GM10266 (cell line): ENCODE results near the gene KCTD4.

Experiments used
- DNase-seq: peaks from one replicate; pipeline ENCODE4 v3.0.0; 2012; ENCODE audit errors: extremely low spot score
- CTCF ChIP-seq: IDR thresholded peaks from 2 replicates; pipeline ENCODE4 v1.5.1; 2012; ENCODE audit warnings: mild to moderate bottlenecking, low read depth; ENCODE audit not compliant: control insufficient read depth, insufficient read depth; ENCODE audit errors: missing control alignments

Gene KCTD4

DNA sequence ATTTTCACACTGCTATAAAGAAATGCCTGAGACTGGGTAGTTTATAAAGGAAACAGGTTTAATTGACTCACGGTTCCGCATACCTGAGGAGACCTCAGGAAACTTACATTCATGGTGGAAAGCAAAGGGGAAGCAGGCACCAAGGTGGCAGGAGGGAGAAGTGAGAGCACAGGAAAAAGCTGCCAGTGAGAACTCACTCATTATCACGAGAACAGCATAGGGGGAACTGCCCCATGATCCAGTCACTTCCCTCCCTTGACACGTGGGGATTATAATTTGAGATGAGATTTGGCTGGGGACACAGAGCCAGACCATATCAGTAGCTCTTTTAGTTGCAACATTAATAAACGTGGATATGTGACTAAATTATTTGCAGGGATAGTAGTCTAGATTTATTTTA is 4.3 kb upstream of the KCTD4 start:
- TF ChIP-seq CTCF: no peak
- no peak for DNase-seq

GRCh38 chr13:45199711-45200110 is 1.1 kb downstream of the KCTD4 start:
- DNase-seq: no peak
- no peak for TF ChIP-seq CTCF

GRCh38 chr13:45198924-45199323 is 1.9 kb downstream of the KCTD4 start:
- no peak for TF ChIP-seq CTCF
- DNase-seq: no peak

GRCh38 chr13:45198041-45198440 is 2.8 kb downstream of the KCTD4 start:
- TF ChIP-seq CTCF: no peak
- DNase-seq: no peak

DNA sequence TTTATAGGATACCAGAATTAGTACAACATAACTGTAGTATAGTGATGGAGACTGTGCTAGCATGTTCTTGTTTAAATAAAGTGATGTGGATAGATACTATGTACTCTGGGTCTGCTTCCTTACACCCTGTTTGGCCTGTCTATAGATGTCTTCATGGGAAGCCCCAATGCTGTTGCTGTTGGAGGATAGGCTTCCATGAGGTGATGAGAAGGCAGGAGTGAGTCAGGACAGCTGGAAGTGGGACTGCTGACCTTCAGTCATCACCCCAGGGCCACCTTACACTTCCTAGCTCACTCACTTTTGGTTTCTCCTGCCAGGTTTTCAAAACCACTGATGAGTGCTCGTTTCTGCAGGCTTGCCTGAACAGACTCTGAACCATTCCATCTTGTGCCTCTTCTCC is 4.2 kb downstream of the KCTD4 start:
- TF ChIP-seq CTCF: no peak
- DNase-seq: no peak

DNA sequence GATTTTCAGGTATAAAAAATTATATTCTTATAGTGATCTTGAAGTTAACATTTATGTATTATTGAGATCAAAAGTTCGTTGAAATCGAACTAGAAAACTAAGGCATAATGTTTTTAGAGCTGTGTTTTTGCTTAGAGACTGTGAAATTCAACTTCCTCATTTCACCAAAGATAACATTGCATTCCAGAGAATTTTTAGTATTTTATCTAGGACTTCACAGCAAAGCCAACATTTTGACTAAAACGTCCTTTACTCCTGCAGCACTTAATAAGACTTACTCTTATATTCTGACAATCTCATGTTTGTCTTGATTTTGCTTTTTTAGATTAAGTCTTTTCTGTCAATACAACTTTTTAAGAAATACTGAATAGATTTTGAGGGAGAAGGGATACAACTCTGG is 4.7 kb downstream of the KCTD4 start:
- TF ChIP-seq CTCF: no peak
- DNase-seq: no peak

GRCh38 chr13:45195421-45195820 is 5.4 kb downstream of the KCTD4 start:
- no peak for DNase-seq
- TF ChIP-seq CTCF: no peak
